Mucosa of descending colon (tissue), 3 donors: Measurements from ENCODE around the gene ITGAX. TPM values are rescaled to one million over a fixed set of nuclear protein-coding genes. Genes with fewer than 3 reads are reported as not detected.

Experiments used
- ATAC-seq: fragments of 200-7000 bp; cut with Tn5 transposase; one replicate; pipeline ENCODE4 v1.9.1; 2020; ENCODE audit warnings: mild to moderate bottlenecking, moderate library complexity
- DNase-seq, 3 donors: peaks; one replicate each; pipeline ENCODE4 v3.0.0-alpha.2; 2020
- H3K36me3 ChIP-seq: fragments of 200-600 bp; one replicate; pipeline ENCODE4 v1.8.0; 2021; ENCODE audit warnings: low read depth, mild to moderate bottlenecking
- H3K4me1 ChIP-seq: fragments of 200-600 bp; one replicate; pipeline ENCODE4 v1.8.0; 2021; ENCODE audit warnings: low read depth, mild to moderate bottlenecking
- H3K4me3 ChIP-seq: fragments of 200-600 bp; one replicate; pipeline ENCODE4 v1.8.0; 2021; ENCODE audit warnings: mild to moderate bottlenecking
- H3K9me3 ChIP-seq: fragments of 200-600 bp; one replicate; pipeline ENCODE4 v1.8.0; 2021; ENCODE audit warnings: mild to moderate bottlenecking
- intact Hi-C, 2 donors: fragments of 100-400 bp; cut with DNase I in 1 of 2; cut with micrococcal nuclease in 1 of 2; formaldehyde crosslinking; loops; one replicate each; pipeline versions ENCODE4 v1.11.0 to v1.11.1; 2022; cut with DNase I, micrococcal nuclease
- total RNA-seq, 3 donors: library from RNA; stranded (reverse); fragmentation: NEBNext Ultra II Directional in 2 of 3; extraction: Animal tissue kit (Norgen Biotek cat#: 25700) in 2 of 3; gene quantifications; one replicate each; pipeline versions ENCODE4 v1.2.1 to v1.2.4, GENCODE V29; 2021 to 2023
- TF ChIP-seq, protein P1 (sequence below): fragments of 200-600 bp; IDR thresholded peaks from one replicate; pipeline ENCODE4 v1.8.0; 2022; ENCODE audit warnings: antibody characterized with exemption, mild to moderate bottlenecking
- donor health status: DM: no; HTN: no; CAD: no; lungs with moderate emphysema.
- donor health status: DM: no; HTN: no; CAD: no.
- donor health status: DM: no; HTN: yes; CAD: no.

The ITGAX gene
- total RNA-seq, 3 donors from 2014 or later, result 2.9 to 8.6 (median 3.5) TPM

- intact Hi-C loops, result no loop called here
- Histone ChIP-seq H3K36me3 (no peaks in the 10 kb centered on the region), H3K9me3 (no peaks in the 10 kb centered on the region), H3K4me3 (no peak overlapping the region), H3K4me1 (no peaks in the 10 kb centered on the region)
- no peak for ATAC-seq
- TF ChIP-seq, protein P1, sequence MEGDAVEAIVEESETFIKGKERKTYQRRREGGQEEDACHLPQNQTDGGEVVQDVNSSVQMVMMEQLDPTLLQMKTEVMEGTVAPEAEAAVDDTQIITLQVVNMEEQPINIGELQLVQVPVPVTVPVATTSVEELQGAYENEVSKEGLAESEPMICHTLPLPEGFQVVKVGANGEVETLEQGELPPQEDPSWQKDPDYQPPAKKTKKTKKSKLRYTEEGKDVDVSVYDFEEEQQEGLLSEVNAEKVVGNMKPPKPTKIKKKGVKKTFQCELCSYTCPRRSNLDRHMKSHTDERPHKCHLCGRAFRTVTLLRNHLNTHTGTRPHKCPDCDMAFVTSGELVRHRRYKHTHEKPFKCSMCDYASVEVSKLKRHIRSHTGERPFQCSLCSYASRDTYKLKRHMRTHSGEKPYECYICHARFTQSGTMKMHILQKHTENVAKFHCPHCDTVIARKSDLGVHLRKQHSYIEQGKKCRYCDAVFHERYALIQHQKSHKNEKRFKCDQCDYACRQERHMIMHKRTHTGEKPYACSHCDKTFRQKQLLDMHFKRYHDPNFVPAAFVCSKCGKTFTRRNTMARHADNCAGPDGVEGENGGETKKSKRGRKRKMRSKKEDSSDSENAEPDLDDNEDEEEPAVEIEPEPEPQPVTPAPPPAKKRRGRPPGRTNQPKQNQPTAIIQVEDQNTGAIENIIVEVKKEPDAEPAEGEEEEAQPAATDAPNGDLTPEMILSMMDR, result no peak
- DNase-seq, result no peak
These were observed 10.3 kb upstream of the ITGAX start for GRCh38 chr16:31344712-31345111.

DNA sequence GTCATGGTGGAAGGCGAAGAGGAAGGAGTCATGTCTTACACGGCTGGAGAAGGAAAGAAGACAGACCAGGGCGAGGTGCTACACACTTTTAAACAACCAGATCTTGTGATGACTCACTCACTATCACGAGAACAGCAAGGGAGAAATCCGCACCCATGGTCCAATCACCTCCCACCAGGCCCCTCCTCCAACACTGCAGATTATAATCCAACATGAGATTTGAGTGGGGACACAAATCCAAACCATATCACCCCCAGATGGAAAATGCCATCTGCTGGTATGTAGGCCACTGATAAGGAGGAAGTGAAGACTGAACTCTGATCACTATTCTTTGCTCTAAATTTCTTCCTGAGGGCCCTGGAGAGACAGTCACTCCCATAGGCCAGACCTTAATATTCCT lies 7.5 kb upstream of the ITGAX start:
- H3K36me3 ChIP-seq, result no peaks in the 10 kb centered on the region
- H3K9me3 ChIP-seq, result no peaks in the 10 kb centered on the region
- intact Hi-C loops, result no loop called here
- no peak overlapping the region for H3K4me3 ChIP-seq
- ATAC-seq, result no peak
- H3K4me1 ChIP-seq, result no peaks in the 10 kb centered on the region
- no peak for DNase-seq
- TF ChIP-seq, protein P1, result no peak

DNA sequence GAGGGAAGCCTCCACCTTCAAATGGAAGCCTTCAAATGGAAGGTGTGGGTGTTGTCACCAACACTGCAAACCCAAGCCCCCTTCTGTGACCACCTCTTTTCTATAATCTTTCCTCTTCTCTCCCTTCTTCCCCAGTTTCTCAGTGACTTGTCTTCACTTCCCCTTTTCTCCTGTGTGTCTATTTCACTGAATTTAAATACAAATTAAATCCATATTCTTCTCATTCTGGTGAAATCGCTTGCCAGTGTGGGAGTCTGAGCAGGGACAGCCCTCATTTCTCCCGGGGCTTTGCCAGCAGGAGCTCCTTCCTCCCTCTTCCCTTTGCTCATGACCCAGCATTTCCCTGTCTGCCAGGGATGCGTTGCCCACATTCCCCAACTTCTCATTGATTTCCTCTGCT lies 6.4 kb upstream of the ITGAX start:
- TF ChIP-seq, protein P1, result no peak
- no peaks in the 10 kb centered on the region for H3K36me3 ChIP-seq
- H3K9me3 ChIP-seq, result no peaks in the 10 kb centered on the region
- intact Hi-C loops, result no loop called here
- DNase-seq, result no peak
- H3K4me3 ChIP-seq, result no peak overlapping the region
- no peaks in the 10 kb centered on the region for H3K4me1 ChIP-seq
- no peak for ATAC-seq

DNA sequence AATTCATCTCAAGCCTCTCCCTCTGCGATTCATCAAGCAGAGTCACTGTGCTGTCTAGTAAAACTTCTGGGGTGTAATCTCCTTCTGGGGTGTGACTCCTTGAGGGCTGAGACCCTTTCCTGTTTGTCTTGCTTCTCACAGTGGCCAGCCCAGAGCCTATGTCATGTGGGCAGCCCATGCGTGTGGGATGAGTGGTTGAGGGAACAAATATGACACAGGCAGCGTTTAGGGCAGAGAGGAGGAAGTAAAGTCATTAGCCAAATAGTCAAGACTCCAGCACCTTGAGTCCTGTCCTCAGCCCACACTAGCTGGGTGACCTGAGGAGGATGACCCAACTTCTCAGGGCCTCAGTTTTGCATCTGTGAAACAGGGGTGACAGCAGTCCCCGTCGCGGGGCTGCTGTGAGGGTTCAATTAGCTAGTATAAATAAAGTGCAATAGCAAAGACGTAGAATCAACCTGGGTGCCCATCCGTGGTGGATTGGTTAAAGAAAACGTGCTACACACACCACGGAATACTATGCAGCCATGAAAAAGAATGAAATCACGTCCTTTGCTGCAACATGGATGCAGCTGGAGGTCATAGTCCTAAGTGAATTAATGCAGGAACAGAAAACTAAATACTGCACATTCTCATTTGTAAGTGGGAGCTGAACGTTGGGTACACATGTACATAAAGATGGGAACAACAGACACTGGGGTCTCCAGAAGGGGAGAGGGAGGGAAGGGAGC lies 4.5 kb upstream of the ITGAX start:
- DNase-seq (no peak), ATAC-seq (peak; percentile 32)
- Histone ChIP-seq H3K4me1 (no peaks in the 10 kb centered on the region), H3K4me3 (no peak overlapping the region), H3K36me3 (no peaks in the 10 kb centered on the region), H3K9me3 (no peaks in the 10 kb centered on the region)
- intact Hi-C loops, result no loop called here
- TF ChIP-seq, protein P1, result no peak

- no peak for ATAC-seq
- intact Hi-C loops, result no loop called here
These were observed 3.6 kb upstream of the ITGAX start for GRCh38 chr16:31351246-31351941.

More at GRCh38 chr16:31351246-31351941, 3.6 kb upstream of the ITGAX start:
- Histone ChIP-seq H3K9me3 (no peaks in the 10 kb centered on the region), H3K4me3 (no peak overlapping the region), H3K4me1 (no peaks in the 10 kb centered on the region), H3K36me3 (no peaks in the 10 kb centered on the region)
- TF ChIP-seq, protein P1, result no peak
- no peak for DNase-seq
